ENCODE measurements around the gene DACT3.

Gene DACT3

DNA sequence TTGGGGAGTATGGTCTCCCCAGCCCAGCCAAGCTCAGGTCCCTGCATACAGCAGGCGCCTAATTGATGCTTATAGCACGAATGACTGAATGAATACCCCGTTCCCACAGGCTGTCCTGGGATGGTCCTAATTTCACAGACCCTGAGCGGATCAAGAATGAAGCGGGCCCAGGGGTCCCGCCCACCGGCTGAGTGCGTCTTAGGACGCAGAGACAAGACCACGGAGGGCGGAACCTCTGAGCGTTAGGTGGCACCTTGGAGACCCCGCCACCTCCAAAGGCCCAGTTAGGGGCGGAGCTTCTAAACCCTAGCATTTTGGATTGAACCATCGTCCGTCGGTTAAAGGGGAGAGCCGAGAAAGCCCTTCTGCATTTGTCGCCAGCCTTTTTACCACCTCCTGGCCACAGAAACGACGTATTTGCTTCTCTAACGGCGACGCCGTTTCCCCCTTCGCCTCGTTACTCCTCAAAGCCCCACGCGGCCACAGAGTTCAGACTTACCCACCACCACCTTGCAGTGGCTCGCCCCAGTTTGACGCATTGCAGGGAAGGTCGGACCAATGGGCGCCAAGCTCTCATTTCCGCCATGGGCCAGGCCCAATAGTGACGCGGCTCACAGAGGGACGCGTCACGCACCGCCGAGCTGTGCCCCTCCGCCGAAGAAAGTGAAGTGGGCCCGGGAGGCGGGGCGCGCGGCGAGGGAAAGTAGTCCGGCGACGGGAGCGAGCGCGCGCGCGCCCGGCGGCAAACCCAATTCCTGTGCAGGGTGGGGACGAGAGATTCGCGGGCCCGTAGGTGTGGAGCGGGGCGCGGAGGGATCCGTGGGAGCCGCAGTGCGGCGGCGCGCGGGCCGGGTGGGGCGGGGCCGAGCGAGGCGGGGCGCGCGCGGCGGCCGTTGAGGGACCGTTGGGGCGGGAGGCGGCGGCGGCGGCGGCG lies 60.3 kb downstream of the DACT3 start:
- TF ChIP-seq, protein P1, sequence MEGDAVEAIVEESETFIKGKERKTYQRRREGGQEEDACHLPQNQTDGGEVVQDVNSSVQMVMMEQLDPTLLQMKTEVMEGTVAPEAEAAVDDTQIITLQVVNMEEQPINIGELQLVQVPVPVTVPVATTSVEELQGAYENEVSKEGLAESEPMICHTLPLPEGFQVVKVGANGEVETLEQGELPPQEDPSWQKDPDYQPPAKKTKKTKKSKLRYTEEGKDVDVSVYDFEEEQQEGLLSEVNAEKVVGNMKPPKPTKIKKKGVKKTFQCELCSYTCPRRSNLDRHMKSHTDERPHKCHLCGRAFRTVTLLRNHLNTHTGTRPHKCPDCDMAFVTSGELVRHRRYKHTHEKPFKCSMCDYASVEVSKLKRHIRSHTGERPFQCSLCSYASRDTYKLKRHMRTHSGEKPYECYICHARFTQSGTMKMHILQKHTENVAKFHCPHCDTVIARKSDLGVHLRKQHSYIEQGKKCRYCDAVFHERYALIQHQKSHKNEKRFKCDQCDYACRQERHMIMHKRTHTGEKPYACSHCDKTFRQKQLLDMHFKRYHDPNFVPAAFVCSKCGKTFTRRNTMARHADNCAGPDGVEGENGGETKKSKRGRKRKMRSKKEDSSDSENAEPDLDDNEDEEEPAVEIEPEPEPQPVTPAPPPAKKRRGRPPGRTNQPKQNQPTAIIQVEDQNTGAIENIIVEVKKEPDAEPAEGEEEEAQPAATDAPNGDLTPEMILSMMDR (IDR thresholded peaks at IDR 0.05; ENCODE audit: low read depth, low read length, missing control alignments), result no peak
- peak; percentile 93 for DNase-seq (ENCODE audit: extremely low read depth, low read depth)
- peak overlapping the region; percentile 100 for H3K4me3 ChIP-seq (replicated peaks; ENCODE audit: low read depth, low read length)

DNA sequence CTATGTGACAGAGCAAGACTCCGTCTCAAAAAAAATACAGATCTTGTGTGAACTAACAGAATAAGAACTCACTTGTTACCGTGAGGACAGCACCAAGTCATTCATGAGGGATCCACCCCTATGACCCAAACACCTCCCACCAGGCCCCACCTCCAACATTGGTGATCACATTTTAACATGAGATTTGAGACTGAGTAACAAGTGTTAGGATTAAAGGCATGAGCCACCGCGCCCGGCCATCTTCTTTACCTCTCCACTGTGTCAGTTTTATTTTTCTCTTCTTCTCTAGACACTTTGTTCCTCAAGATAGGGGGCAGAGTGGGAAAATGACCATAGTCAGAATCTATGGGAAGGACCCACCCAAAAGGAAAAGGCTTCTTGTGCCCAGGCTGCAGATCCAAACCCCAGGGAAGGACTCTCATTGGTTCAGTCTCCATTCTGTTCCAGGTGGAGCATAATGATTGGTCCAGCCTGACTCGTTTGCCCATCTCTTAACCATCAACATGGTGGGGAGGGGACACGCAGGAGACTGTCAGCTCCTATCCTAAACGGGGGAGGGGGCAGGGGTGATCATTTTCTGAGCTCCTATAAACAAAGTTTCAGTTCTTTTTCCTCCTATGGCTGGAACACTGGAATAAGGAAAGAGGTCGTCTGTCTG lies 61.1 kb downstream of the DACT3 start:
- peak overlapping the region; percentile 100 for H3K4me3 ChIP-seq (replicated peaks; ENCODE audit: low read depth, low read length)
- TF ChIP-seq, protein P1 (IDR thresholded peaks at IDR 0.05; ENCODE audit: low read depth, low read length, missing control alignments), result no peak
- no peak for DNase-seq (ENCODE audit: extremely low read depth, low read depth)

DNA sequence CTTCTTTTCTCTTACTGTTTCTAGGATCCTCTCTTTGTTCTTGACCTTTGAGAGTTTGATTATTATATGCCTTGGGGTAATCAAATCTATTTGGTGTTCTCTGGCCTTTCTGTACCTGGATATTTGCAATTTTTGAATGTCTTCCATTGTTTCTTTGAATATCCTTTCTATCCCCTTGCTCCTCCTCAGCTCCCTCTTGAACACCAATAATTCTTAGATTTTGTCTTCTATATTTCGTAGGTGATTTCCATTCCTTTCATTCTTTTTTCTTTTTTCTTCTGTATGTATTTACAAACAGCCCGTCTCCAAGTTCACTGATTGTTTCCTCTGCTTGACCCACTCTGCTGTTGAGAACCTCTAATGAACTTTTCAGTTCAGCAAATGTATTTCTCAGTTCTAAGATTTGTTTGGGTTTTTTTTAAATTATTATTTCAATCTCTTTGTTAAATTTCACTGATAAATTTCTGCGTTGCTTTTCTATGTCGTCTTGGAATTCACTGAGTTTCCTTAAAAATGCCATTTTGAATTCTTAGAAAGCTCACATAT lies 62.5 kb downstream of the DACT3 start:
- H3K4me3 ChIP-seq (replicated peaks; ENCODE audit: low read depth, low read length), result no peak overlapping the region
- TF ChIP-seq, protein P1 (IDR thresholded peaks at IDR 0.05; ENCODE audit: low read depth, low read length, missing control alignments), result no peak
- DNase-seq (ENCODE audit: extremely low read depth, low read depth), result no peak
